AG04449 (cell line): ENCODE results near the gene SMARCA2.
"Not testable (repeated sequence)": the region's sequence is repeated elsewhere in the genome, so short reads cannot be mapped to it uniquely, and the experiment has no call there.

Source experiments
- CTCF ChIA-PET: fragments of 350-600 bp; formaldehyde crosslinking; extraction: SDS; loops from one replicate; lab custom pipeline; 2021; ENCODE audit warnings: antibody characterized with exemption; lab: Yijun Ruan, JAX
- POLR2A ChIA-PET: fragments of 400-600, 350-600 bp; formaldehyde crosslinking; extraction: SDS; loops from one replicate; lab custom pipeline; 2020; ENCODE audit warnings: antibody characterized with exemption, inconsistent platforms; lab: Yijun Ruan, JAX
- DNase-seq: peaks from one replicate; pipeline ENCODE4 v3.0.0-alpha.2; 2010; ENCODE audit warnings: low read depth, low spot score
- H3K4me3 ChIP-seq: 2 replicates; pipeline ENCODE4 v1.5.1; 2011; ENCODE audit warnings: low read depth, mild to moderate bottlenecking, control low read depth, low read length
- TF ChIP-seq, protein P1 (sequence below): IDR thresholded peaks from one replicate; pipeline ENCODE4 v1.5.1; 2011; ENCODE audit warnings: mild to moderate bottlenecking, moderate library complexity, low read length, control low read depth, inconsistent platforms; ENCODE audit not compliant: insufficient read depth; ENCODE audit errors: missing control alignments

Gene SMARCA2

DNA sequence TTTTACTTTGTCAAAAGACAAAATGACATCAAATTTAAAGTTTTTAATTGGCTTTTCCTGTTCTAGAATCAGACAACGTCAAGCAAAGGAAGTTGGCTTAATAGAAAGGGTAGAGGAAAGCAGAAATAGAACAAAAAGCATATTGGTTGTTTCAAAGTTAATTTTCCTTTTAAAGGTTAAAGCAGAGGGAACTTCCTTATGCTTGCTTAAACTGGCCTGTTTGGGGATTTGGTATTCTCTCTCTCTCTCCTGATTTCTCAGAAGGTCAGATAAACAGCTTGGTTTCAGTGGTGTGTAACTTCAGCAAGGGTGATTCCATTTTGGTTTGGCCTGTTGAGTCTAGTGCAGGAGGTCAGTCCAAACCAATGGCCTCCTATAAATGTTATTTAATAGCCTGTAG lies 127.1 kb downstream of the SMARCA2 start:
- ChIA-PET POLR2A (no interaction called here), CTCF (interaction anchor here (1.1 to 1.5 kb wide), 4 partner anchors 8 to 695 kb away, joined by 3 read pairs; no protein-coding TSS in a partner anchor)
- no peak overlapping the region for H3K4me3 ChIP-seq
- TF ChIP-seq, protein P1, sequence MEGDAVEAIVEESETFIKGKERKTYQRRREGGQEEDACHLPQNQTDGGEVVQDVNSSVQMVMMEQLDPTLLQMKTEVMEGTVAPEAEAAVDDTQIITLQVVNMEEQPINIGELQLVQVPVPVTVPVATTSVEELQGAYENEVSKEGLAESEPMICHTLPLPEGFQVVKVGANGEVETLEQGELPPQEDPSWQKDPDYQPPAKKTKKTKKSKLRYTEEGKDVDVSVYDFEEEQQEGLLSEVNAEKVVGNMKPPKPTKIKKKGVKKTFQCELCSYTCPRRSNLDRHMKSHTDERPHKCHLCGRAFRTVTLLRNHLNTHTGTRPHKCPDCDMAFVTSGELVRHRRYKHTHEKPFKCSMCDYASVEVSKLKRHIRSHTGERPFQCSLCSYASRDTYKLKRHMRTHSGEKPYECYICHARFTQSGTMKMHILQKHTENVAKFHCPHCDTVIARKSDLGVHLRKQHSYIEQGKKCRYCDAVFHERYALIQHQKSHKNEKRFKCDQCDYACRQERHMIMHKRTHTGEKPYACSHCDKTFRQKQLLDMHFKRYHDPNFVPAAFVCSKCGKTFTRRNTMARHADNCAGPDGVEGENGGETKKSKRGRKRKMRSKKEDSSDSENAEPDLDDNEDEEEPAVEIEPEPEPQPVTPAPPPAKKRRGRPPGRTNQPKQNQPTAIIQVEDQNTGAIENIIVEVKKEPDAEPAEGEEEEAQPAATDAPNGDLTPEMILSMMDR, result no peak
- DNase-seq, result no peak

DNA sequence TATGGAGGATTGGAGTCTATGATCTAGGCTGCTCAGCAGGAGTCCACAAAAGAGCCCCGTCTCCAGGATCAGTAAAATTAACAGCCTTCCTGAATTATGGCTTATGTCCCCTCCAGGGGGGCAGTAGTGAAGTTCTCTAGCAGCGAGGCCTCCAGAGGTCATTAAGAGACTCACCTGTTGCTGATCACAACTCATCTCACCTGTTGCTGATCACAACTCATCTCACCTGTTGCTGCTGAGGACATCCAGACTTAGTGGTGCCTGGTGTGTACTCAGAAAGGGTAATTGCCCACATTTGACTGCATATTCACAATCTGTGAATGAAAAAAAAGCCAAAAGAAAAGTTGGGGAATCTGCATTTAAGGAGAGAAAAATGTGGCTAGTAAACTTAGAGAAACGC lies 129.5 kb downstream of the SMARCA2 start:
- H3K4me3 ChIP-seq, result no peak overlapping the region
- CTCF ChIA-PET, result no interaction called here
- DNase-seq, result no peak
- TF ChIP-seq, protein P1, result no peak
- POLR2A ChIA-PET, result no interaction called here

DNA sequence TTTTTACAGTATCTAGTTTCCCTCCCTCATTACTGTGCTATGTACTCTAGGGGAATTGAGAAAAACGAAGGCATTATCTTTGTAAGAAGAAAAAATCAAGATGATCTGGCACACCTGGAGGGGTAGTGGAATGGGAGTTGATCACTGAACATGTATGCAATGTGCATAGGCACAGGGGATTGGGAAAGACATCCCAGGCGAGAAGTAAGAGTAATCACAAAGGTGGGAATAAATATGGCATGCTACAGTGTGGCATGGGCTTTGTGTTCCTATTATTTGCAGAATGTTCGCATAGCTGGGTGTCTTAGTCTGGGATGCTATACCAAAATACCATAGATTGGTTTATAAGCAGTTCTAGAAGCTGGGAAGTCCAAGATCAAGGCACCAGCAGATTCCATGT lies 130.6 kb downstream of the SMARCA2 start:
- CTCF ChIA-PET, result interaction anchor here (1.1 to 2.6 kb wide), 6 partner anchors 8 to 692 kb away, joined by 3 to 17 read pairs (median 4); no protein-coding TSS in a partner anchor
- TF ChIP-seq, protein P1, result no peak
- no peak overlapping the region for H3K4me3 ChIP-seq
- no peak for DNase-seq
- POLR2A ChIA-PET, result no interaction called here

DNA sequence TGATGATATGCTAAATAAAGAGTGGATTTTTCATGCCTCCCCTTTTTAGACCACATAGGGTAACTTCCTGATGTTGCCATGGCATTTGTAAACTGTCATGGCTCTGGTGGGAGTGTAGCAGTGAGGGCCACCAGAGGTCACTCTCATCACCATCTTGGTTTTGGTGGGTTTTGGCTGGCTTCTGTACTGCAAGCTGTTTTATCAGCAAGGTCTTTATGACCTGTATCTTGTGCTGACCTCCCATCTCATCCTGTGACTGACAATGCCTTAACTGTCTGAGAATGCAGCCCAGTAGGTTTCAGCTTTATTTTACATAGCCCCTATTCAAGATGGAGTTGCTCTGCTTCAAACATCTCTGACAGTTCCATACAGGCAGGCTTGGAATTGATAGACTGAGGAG lies 131.6 kb downstream of the SMARCA2 start:
- CTCF ChIA-PET, result interaction anchor here (0.8 to 2.6 kb wide), 8 partner anchors 9 to 691 kb away, joined by 3 to 17 read pairs (median 4); no protein-coding TSS in a partner anchor
- DNase-seq, H3K4me3 ChIP-seq, POLR2A ChIA-PET: not testable (repeated sequence)

DNA sequence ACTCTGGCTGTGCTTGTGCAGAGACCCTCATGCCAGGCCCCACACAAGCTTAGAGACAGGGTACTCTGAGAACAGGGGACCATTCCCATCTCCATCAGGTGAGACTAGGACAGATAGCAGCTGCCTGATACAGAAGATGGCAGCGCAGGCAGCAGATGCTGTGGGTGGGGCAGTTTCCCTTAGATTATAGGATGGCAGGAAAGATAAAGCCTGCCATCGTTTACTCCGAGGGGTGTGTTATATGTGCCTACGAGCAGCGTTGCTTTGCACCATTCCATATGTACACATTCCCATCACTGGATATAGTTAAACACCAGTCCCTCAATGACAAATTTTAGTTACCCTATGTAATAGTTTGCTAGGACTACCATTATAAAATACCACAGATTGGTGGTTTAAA lies 135.2 kb downstream of the SMARCA2 start:
- H3K4me3 ChIP-seq, result no peak overlapping the region
- TF ChIP-seq, protein P1, result no peak
- no peak for DNase-seq
- ChIA-PET POLR2A (no interaction called here), CTCF (interaction anchor here (1.3 to 1.5 kb wide), 2 partner anchors 8 to 18 kb away, joined by 3 to 5 read pairs; no protein-coding TSS in a partner anchor)

DNA sequence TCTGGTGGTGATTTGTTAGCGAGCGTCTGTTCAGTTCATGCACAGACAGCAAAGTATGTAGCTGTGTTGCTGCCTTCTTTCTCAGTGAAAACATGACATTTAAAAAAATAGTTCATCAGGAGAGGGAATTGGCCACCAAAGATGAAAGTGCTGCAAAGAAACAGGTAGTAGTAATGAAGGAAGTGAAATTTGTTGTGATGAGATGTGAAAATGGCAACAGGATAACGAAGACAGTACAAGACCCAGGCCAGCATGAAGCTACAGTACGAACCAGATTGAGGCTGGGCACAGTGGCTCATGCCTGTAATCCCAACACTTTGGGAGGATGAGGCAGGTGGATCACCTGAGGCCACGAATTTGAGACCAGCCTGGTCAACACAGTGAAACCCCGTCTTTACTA lies 136.0 kb downstream of the SMARCA2 start:
- POLR2A ChIA-PET, result no interaction called here
- TF ChIP-seq, protein P1, result no peak

More for the DNA sequence above, 136.0 kb downstream of the SMARCA2 start:
- DNase-seq, result no peak
- CTCF ChIA-PET, result no interaction called here
- no peak overlapping the region for H3K4me3 ChIP-seq
